GM23248 (cell line): ENCODE data around the gene ANKRD39. TPM values are rescaled to one million over a fixed set of nuclear protein-coding genes. Genes with fewer than 3 reads are reported as not detected.

ENCODE experiments used
- DNase-seq: peaks from one replicate; pipeline ENCODE4 v3.0.0-alpha.2; 2015
- H2AFZ ChIP-seq: fragments of 200-600 bp; sonication (generic); 2 replicates; pipeline ENCODE4 v1.6.1; 2016; ENCODE audit warnings: antibody characterized with exemption
- H3F3A ChIP-seq: fragments of 200-600 bp; sonication (generic); 2 replicates; pipeline ENCODE4 v1.6.1; 2016; ENCODE audit warnings: mild to moderate bottlenecking, antibody characterized with exemption, mixed run types; ENCODE audit not compliant: insufficient read depth
- H3K27ac ChIP-seq: fragments of 200-600 bp; sonication (generic); 2 replicates; pipeline ENCODE4 v1.5.1; 2016; ENCODE audit warnings: mild to moderate bottlenecking
- H3K27me3 ChIP-seq: fragments of 200-600 bp; sonication (generic); replicated peaks from 2 replicates; pipeline ENCODE4 v1.6.1; 2016; ENCODE audit warnings: mild to moderate bottlenecking; ENCODE audit not compliant: insufficient read depth
- H3K36me3 ChIP-seq: fragments of 200-600 bp; sonication (generic); 2 replicates; pipeline ENCODE4 v1.6.1; 2016; ENCODE audit warnings: low read depth, mild to moderate bottlenecking
- H3K4me1 ChIP-seq: fragments of 200-600 bp; sonication (generic); 2 replicates; pipeline ENCODE4 v1.6.1; 2016; ENCODE audit warnings: mild to moderate bottlenecking; ENCODE audit not compliant: insufficient read depth
- H3K4me2 ChIP-seq: fragments of 200-600 bp; sonication (generic); one replicate; pipeline ENCODE4 v1.6.1; 2016; ENCODE audit warnings: mild to moderate bottlenecking; ENCODE audit not compliant: unreplicated experiment
- H3K4me3 ChIP-seq: fragments of 200-600 bp; sonication (generic); 2 replicates; pipeline ENCODE4 v1.5.1; 2016; ENCODE audit warnings: mild to moderate bottlenecking
- H3K79me2 ChIP-seq: fragments of 200-600 bp; sonication (generic); 2 replicates; pipeline ENCODE4 v1.6.1; 2016; ENCODE audit warnings: mild to moderate bottlenecking; ENCODE audit not compliant: insufficient read depth
- H3K9ac ChIP-seq: fragments of 200-600 bp; sonication (generic); 2 replicates; pipeline ENCODE4 v1.6.1; 2016; ENCODE audit warnings: mild to moderate bottlenecking
- H3K9me2 ChIP-seq: fragments of 200-600 bp; sonication (generic); 2 replicates; pipeline ENCODE4 v1.6.1; 2016; ENCODE audit warnings: mixed run types, mild to moderate bottlenecking, moderate library complexity; ENCODE audit not compliant: insufficient read depth
- H3K9me3 ChIP-seq: fragments of 200-600 bp; sonication (generic); one replicate; pipeline ENCODE4 v1.6.1; 2017; ENCODE audit warnings: low read depth
- H4K20me1 ChIP-seq: fragments of 200-600 bp; sonication (generic); 2 replicates; pipeline ENCODE4 v1.6.0; 2016; ENCODE audit not compliant: insufficient read depth
- EZH2 ChIP-seq: fragments of 200-600 bp; sonication (generic); IDR thresholded peaks from 2 replicates; pipeline ENCODE4 v1.6.1; 2018; ENCODE audit warnings: antibody characterized with exemption, mild to moderate bottlenecking; ENCODE audit not compliant: insufficient read depth, poor library complexity, severe bottlenecking
- EZH2phosphoT487 ChIP-seq: fragments of 200-600 bp; sonication (generic); IDR thresholded peaks from 2 replicates; pipeline ENCODE4 v1.6.1; 2018; ENCODE audit warnings: antibody characterized with exemption, moderate library complexity, mild to moderate bottlenecking, low read depth; ENCODE audit not compliant: insufficient read depth
- WGBS, 2 experiments: methylation state at CpG; one replicate each; pipeline ENCODE4 v1.1.6; 2015 to 2017; ENCODE audit warnings: low lambda C conversion rate in 2 of 2, low coverage in 1 of 2; ENCODE audit errors: missing lambda C conversion rate in 2 of 2; 5-methylcytosine and 5-hydroxymethylcytosine counted together
- in situ Hi-C: fragments of 300-500 bp; cut with MboI; formaldehyde crosslinking; loops from 2 replicates; pipeline ENCODE4 v1.15.0; 2020
- polyA plus RNA-seq: library from polyadenylated mRNA; unstranded; fragments of >200 nt; fragmentation: Nextera tagmentation; extraction: Ambion mirVana; gene quantifications from 2 replicates; pipeline ENCODE4 v1.2.1, GENCODE V29; 2016
- total RNA-seq: library from RNA; depleted of rRNA; stranded (reverse); fragments of >200 nt; shearing (Covaris generic); gene quantifications from 2 replicates; pipeline ENCODE4 v1.2.3, GENCODE V29; 2014

Gene ANKRD39
- total and polyA plus RNA-seq, 2 experiments from 2014 or later = 10.9 to 12.3 TPM

GRCh38 chr2:96888072-96889011, 30.5 kb upstream of the ANKRD39 start:
- WGBS, 2 experiments = 46 to 52% methylated on average over 11 to 12 of the region's 12 CpGs

DNA sequence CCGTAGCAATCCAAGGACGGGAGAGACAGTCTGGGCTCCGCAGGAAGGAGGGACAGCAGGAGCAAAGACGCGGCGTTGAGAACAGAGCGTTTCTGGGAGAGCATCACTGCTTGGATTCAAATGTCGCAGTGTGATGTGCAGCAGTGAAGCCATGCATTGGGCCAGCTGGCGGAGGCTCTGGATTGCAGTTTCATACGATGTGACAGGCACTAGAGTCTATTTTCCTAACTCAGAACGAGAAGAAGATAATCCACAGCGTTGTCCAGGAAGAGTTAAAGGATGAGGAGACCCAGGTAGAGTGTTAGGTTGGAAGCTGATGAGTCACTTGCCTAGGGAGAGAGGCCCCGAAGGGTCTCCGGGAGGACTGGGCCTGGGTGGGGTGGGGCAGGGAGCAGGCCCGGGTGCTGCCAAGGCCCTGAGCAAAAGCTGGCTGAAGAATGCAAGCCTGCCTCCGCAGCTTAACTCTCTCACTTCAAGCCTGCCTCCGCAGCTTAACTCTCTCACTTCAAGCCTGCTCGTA, 29.7 kb upstream of the ANKRD39 start:
- H3K36me3 ChIP-seq = no peaks in the 10 kb centered on the region
- no peaks in the 10 kb centered on the region for H3K27me3 ChIP-seq
- no peak overlapping the region for H3K27ac ChIP-seq
- in situ Hi-C loops = no loop called here
- no peaks in the 10 kb centered on the region for H3F3A ChIP-seq
- H2AFZ ChIP-seq = peak overlapping the region; percentile 45; the same call in 1 of the 2 replicates
- H4K20me1 ChIP-seq = no peaks in the 10 kb centered on the region
- no peak overlapping the region for H3K9ac ChIP-seq
- TF ChIP-seq EZH2 (no peak), EZH2phosphoT487 (no peak)
- no peaks in the 10 kb centered on the region for H3K4me1 ChIP-seq
- H3K79me2 ChIP-seq = no peaks in the 10 kb centered on the region
- 16 to 17% methylated on average over 18 of the region's 18 CpGs for WGBS, 2 experiments
- H3K9me2 ChIP-seq = no peaks in the 10 kb centered on the region
- peak; percentile 31 for DNase-seq
- no peaks in the 10 kb centered on the region for H3K9me3 ChIP-seq
- H3K4me2 ChIP-seq = no peak overlapping the region
- no peak overlapping the region for H3K4me3 ChIP-seq

More at GRCh38 chr2:96888072-96889011, 30.5 kb upstream of the ANKRD39 start:
- Histone ChIP-seq H3K27ac (no peak overlapping the region), H3K36me3 (no peaks in the 10 kb centered on the region), H3K4me3 (no peak overlapping the region), H3K27me3 (no peaks in the 10 kb centered on the region), H3F3A (no peaks in the 10 kb centered on the region), H2AFZ (peak overlapping the region; percentile 45; the same call in 1 of the 2 replicates), H3K79me2 (no peaks in the 10 kb centered on the region), H3K9ac (no peak overlapping the region), H3K4me2 (no peak overlapping the region), H3K4me1 (no peaks in the 10 kb centered on the region), H4K20me1 (no peaks in the 10 kb centered on the region), H3K9me3 (no peaks in the 10 kb centered on the region), H3K9me2 (no peaks in the 10 kb centered on the region)
- in situ Hi-C loops = no loop called here
- no peak for TF ChIP-seq EZH2phosphoT487
- no peak for TF ChIP-seq EZH2
- DNase-seq = no peak

- Histone ChIP-seq H4K20me1 (no peaks in the 10 kb centered on the region), H3K4me1 (no peaks in the 10 kb centered on the region), H3K9me3 (no peaks in the 10 kb centered on the region), H3K27ac (no peak overlapping the region), H2AFZ (no peak overlapping the region), H3K36me3 (no peaks in the 10 kb centered on the region), H3K79me2 (no peaks in the 10 kb centered on the region), H3K9ac (no peak overlapping the region), H3K9me2 (no peaks in the 10 kb centered on the region), H3K4me3 (no peak overlapping the region), H3K27me3 (peaks cover 7% of the 10 kb centered on the region; the same call in 1 of the 2 replicates), H3F3A (no peaks in the 10 kb centered on the region), H3K4me2 (no peak overlapping the region)
- no peak for TF ChIP-seq EZH2phosphoT487
- no peak for TF ChIP-seq EZH2
- no peak for DNase-seq
- in situ Hi-C loops = no loop called here
- WGBS, 2 experiments = 84 to 86% methylated on average over 23 of the region's 23 CpGs
Measured at GRCh38 chr2:96885432-96886347, 27.9 kb upstream of the ANKRD39 start.
